Endothelial cell of umbilical vein (primary cell): ENCODE measurements around the gene GNL2. TPM values are rescaled to one million over a fixed set of nuclear protein-coding genes. Genes with fewer than 3 reads are reported as not detected.

Experiments
- BruUV-seq: library from RNA; stranded (reverse); fragments of 400-500 nt; replicated peaks from 2 replicates; lab custom pipeline; 2021; lab: Mats Ljungman, UMichigan
- CTCF ChIA-PET: fragments of 300-600, 350-600 bp; sonication (Branson Sonifier 250); formaldehyde crosslinking; loops from one replicate; lab custom pipeline; 2021; ENCODE audit warnings: antibody characterized with exemption, inconsistent platforms; lab: Charles Lee
- POLR2A ChIA-PET: fragments of 300-600, 350-600 bp; sonication (Branson Sonifier 250); formaldehyde crosslinking; loops from one replicate; lab custom pipeline; 2021; ENCODE audit warnings: antibody characterized with exemption, inconsistent platforms; lab: Charles Lee
- DNase-seq: peaks from one replicate; pipeline ENCODE4 v3.0.0-alpha.2; 2011; ENCODE audit warnings: low read depth, low spot score
- FAIRE-seq: peaks from 2 replicates; lab custom pipeline; 2011; peaks lifted over from hg19 to GRCh38; lab: Jason Lieb, UNC
- H2AFZ ChIP-seq: 2 replicates; pipeline ENCODE4 v1.6.0; 2012; ENCODE audit warnings: low read depth, low read length, control low read depth, inconsistent platforms
- H3K27ac ChIP-seq: 2 replicates; pipeline ENCODE4 v1.5.1; 2011; ENCODE audit warnings: low read depth, mild to moderate bottlenecking, control low read depth, low read length, moderate library complexity; ENCODE audit not compliant: insufficient read depth
- H3K27me3 ChIP-seq, 2 experiments: 2 replicates each; pipeline versions ENCODE4 v1.6.0 to v1.6.1; 2011; ENCODE audit warnings: low read length in 2 of 2, mixed read lengths in 1 of 2; ENCODE audit not compliant: control insufficient read depth in 2 of 2, insufficient read depth in 2 of 2
- H3K36me3 ChIP-seq, 2 experiments: 2 replicates in 1 of 2; 3 replicates in 1 of 2; pipeline ENCODE4 v1.5.1; 2011; ENCODE audit warnings: low read length in 2 of 2, mild to moderate bottlenecking in 1 of 2, moderate library complexity in 1 of 2; ENCODE audit not compliant: control insufficient read depth in 2 of 2, insufficient read depth in 2 of 2; ENCODE audit errors: extremely low read depth in 1 of 2
- H3K4me1 ChIP-seq: 3 replicates; pipeline ENCODE4 v1.5.1; 2011; ENCODE audit warnings: mild to moderate bottlenecking, low read length; ENCODE audit not compliant: control insufficient read depth, insufficient read depth; ENCODE audit errors: extremely low read depth
- H3K4me2 ChIP-seq: 2 replicates; pipeline ENCODE4 v1.6.1; 2011; ENCODE audit warnings: low read length, control low read depth, mixed read lengths; ENCODE audit not compliant: insufficient read depth
- H3K4me3 ChIP-seq, 3 experiments: fragments of 200-600 bp in 1 of 3; sonication (generic), shearing (Covaris generic) in 1 of 3; replicated peaks in 1 of 3; 2 replicates each; pipeline ENCODE4 v1.5.1; 2011 to 2016; ENCODE audit warnings: control low read depth in 3 of 3, low read length in 3 of 3, mild to moderate bottlenecking in 2 of 3, inconsistent platforms in 1 of 3, low read depth in 1 of 3, moderate library complexity in 1 of 3; ENCODE audit not compliant: insufficient read depth in 1 of 3
- H3K79me2 ChIP-seq: 2 replicates; pipeline ENCODE4 v1.6.0; 2012; ENCODE audit warnings: low read length, inconsistent platforms; ENCODE audit not compliant: control insufficient read depth, insufficient read depth
- H3K9ac ChIP-seq: replicated peaks from 2 replicates; pipeline ENCODE3; 2011; ENCODE audit warnings: low read length, control low read depth; ENCODE audit not compliant: insufficient read depth; ENCODE audit errors: extremely low read depth
- H3K9me1 ChIP-seq: replicated peaks from 3 replicates; pipeline ENCODE4 v1.6.0; 2011; ENCODE audit warnings: mild to moderate bottlenecking, low read length; ENCODE audit not compliant: control insufficient read depth, insufficient read depth; ENCODE audit errors: extremely low read depth
- H3K9me3 ChIP-seq: replicated peaks from 2 replicates; pipeline ENCODE4 v1.5.1; 2012; ENCODE audit warnings: low read length, inconsistent platforms; ENCODE audit not compliant: control insufficient read depth, insufficient read depth
- H4K20me1 ChIP-seq: replicated peaks from 2 replicates; pipeline ENCODE3; 2011; ENCODE audit warnings: mild to moderate bottlenecking, low read length; ENCODE audit not compliant: control insufficient read depth, insufficient read depth; ENCODE audit errors: extremely low read depth
- CTCF ChIP-seq, 2 donors: IDR thresholded peaks; 1 replicate in 1 of 2; 2 replicates in 1 of 2; pipeline ENCODE4 v1.5.1; 2011; ENCODE audit warnings: low read length in 2 of 2, mild to moderate bottlenecking in 2 of 2, moderate library complexity in 2 of 2, control low read depth in 1 of 2, inconsistent platforms in 1 of 2, low read depth in 1 of 2; ENCODE audit not compliant: insufficient read depth in 1 of 2; ENCODE audit errors: extremely low read depth in 1 of 2
- EZH2 ChIP-seq: IDR thresholded peaks from 2 replicates; pipeline ENCODE4 v1.6.1; 2012; ENCODE audit warnings: borderline replicate concordance, low read depth, mild to moderate bottlenecking, moderate library complexity, low read length, inconsistent platforms; ENCODE audit not compliant: severe bottlenecking
- GATA2 ChIP-seq: IDR thresholded peaks from 2 replicates; pipeline ENCODE4 v1.7.0; 2011; ENCODE audit warnings: low read depth, mild to moderate bottlenecking, moderate library complexity, mixed read lengths, low read length; ENCODE audit not compliant: insufficient read length, insufficient read depth
- MYC ChIP-seq: IDR thresholded peaks from one replicate; pipeline ENCODE4 v1.6.1; 2011; ENCODE audit warnings: mild to moderate bottlenecking, low read depth, low read length
- dilution Hi-C: fragments of 300-500 bp; cut with MboI; formaldehyde crosslinking; loops from one replicate; pipeline ENCODE4 v1.15.0; 2019; ENCODE audit warnings: low sequenced_read_pairs; ENCODE audit not compliant: extremely low pct_ligation_motif_present
- intact Hi-C: fragments of 100-400 bp; cut with micrococcal nuclease; formaldehyde crosslinking; loops from one replicate; pipeline ENCODE4 v1.10.0; 2022
- polyA plus RNA-seq, 4 experiments: library from polyadenylated mRNA; depleted of rRNA in 3 of 4; stranded (reverse) in 3 of 4; unstranded in 1 of 4; fragments of >200 nt; gene quantifications; 2 replicates each; pipeline versions ENCODE4 v1.2.1 to v1.2.3, GENCODE V29; 2011 to 2012; ENCODE audit warnings: missing spikeins in 1 of 4
- total RNA-seq: library from RNA; stranded (reverse); gene quantifications from 2 replicates; pipeline ENCODE4 v1.2.3, GENCODE V29; 2021

The GNL2 gene
- total and polyA plus RNA-seq, 2 donors (not counting 3 experiments of a cell fraction or from before 2014, with no cell fraction given) = 18.0 to 55.5 TPM

- dilution Hi-C loops (no loop called here), intact Hi-C loops (loop anchor here (1.0 to 2.0 kb wide), 2 partner anchors 14 to 119 kb away; no protein-coding TSS in a partner anchor)
- peaks cover 13 to 16% of the 10 kb centered on the region in 2 experiments for H3K36me3 ChIP-seq
- FAIRE-seq = no peak
- H3K4me1 ChIP-seq = peaks cover 5% of the 10 kb centered on the region
- DNase-seq = no peak
- no peaks in the 10 kb centered on the region for H3K9me1 ChIP-seq
- no peak overlapping the region for H3K27ac ChIP-seq
- POLR2A ChIA-PET = no interaction called here
- H3K9me3 ChIP-seq = no peaks in the 10 kb centered on the region
- H3K4me2 ChIP-seq = no peak overlapping the region
- no peaks in the 10 kb centered on the region for H3K79me2 ChIP-seq
- H3K4me3 ChIP-seq = no peak overlapping the region
- CTCF ChIA-PET = interaction anchor here (1.0 to 1.3 kb wide), 3 partner anchors 13 to 119 kb away, joined by 4 to 10 read pairs (median 5); partner anchors contain the start of gene MEAF6
- H3K27me3 ChIP-seq = no peaks in the 10 kb centered on the region
- H3K9ac ChIP-seq = no peak overlapping the region
- no peaks in the 10 kb centered on the region for H4K20me1 ChIP-seq
- TF ChIP-seq GATA2 (no peak), MYC (no peak), CTCF (IDR thresholded peaks at IDR 0.05; ENCODE audit: extremely low read depth in 1 of 2, insufficient read depth in 1 of 2, low read depth in 1 of 2, low read length in 2 of 2) (no peak), EZH2 (no peak)
- no peak overlapping the region for H2AFZ ChIP-seq
- no TSS peak for BruUV-seq
These were observed 32.8 kb downstream of the GNL2 start for GRCh38 chr1:37562984-37563383.
